GM23338 (cell line): ENCODE results near the gene ELMOD3. TPM values are rescaled to one million over a fixed set of nuclear protein-coding genes. Genes with fewer than 3 reads are reported as not detected.

Experiments used
- ATAC-seq: fragments of 200-7000 bp; cut with Tn5 transposase; 3 replicates; pipeline ENCODE4 v1.9.1; 2020
- DNase-seq: peaks from one replicate; pipeline ENCODE4 v3.0.0-alpha.2; 2015; ENCODE audit warnings: low spot score
- H2AFZ ChIP-seq: fragments of 200-600 bp; sonication (generic); 2 replicates; pipeline ENCODE4 v1.8.0; 2016; ENCODE audit warnings: antibody characterized with exemption, mild to moderate bottlenecking, moderate library complexity
- H3F3A ChIP-seq: fragments of 200-600 bp; sonication (generic); replicated peaks from 2 replicates; pipeline ENCODE4 v1.8.0; 2017; ENCODE audit warnings: antibody characterized with exemption, mixed run types, low read depth
- H3K27ac ChIP-seq: fragments of 200-600 bp; sonication (generic); 2 replicates; pipeline ENCODE4 v1.6.1; 2016; ENCODE audit warnings: low read depth
- H3K27me3 ChIP-seq: fragments of 200-600 bp; sonication (generic); 2 replicates; pipeline ENCODE4 v1.8.0; 2016; ENCODE audit warnings: mild to moderate bottlenecking, mixed run types, moderate library complexity; ENCODE audit not compliant: insufficient read depth
- H3K36me3 ChIP-seq: fragments of 200-600 bp; sonication (generic); 2 replicates; pipeline ENCODE4 v1.8.0; 2016; ENCODE audit warnings: mild to moderate bottlenecking; ENCODE audit not compliant: insufficient read depth
- H3K4me1 ChIP-seq: fragments of 200-600 bp; sonication (generic); 2 replicates; pipeline ENCODE4 v1.8.0; 2016; ENCODE audit warnings: mild to moderate bottlenecking, moderate library complexity; ENCODE audit not compliant: insufficient read depth
- H3K4me2 ChIP-seq: fragments of 200-600 bp; sonication (generic); 2 replicates; pipeline ENCODE4 v1.7.1; 2017; ENCODE audit warnings: mixed run types
- H3K4me3 ChIP-seq: fragments of 200-600 bp; sonication (generic); 2 replicates; pipeline ENCODE4 v1.6.1; 2016; ENCODE audit warnings: mixed run types
- H3K79me2 ChIP-seq: fragments of 200-600 bp; sonication (generic); replicated peaks from 2 replicates; pipeline ENCODE4 v1.8.0; 2017; ENCODE audit warnings: mild to moderate bottlenecking; ENCODE audit not compliant: insufficient read depth
- H3K9me2 ChIP-seq: fragments of 200-600 bp; sonication (generic); 2 replicates; pipeline ENCODE4 v1.8.0; 2017; ENCODE audit not compliant: insufficient read depth
- H4K20me1 ChIP-seq: fragments of 200-600 bp; sonication (generic); replicated peaks from 2 replicates; pipeline ENCODE4 v1.8.0; 2017; ENCODE audit warnings: mild to moderate bottlenecking; ENCODE audit not compliant: insufficient read depth
- H3K27ac Mint-ChIP-seq: 2 replicates; pipeline ENCODE4 v1.8.0; 2020; ENCODE audit warnings: inconsistent platforms, mild to moderate bottlenecking, moderate library complexity, mixed read lengths
- H3K27me3 Mint-ChIP-seq: 3 replicates; pipeline ENCODE4 v1.8.0; 2022; ENCODE audit warnings: low read depth, mild to moderate bottlenecking, moderate library complexity, mixed read lengths, inconsistent platforms; ENCODE audit not compliant: insufficient read depth, poor library complexity
- H3K36me3 Mint-ChIP-seq: 3 replicates; pipeline ENCODE4 v1.8.0; 2021; ENCODE audit warnings: low read depth, mild to moderate bottlenecking, inconsistent platforms, moderate library complexity, mixed read lengths
- H3K4me1 Mint-ChIP-seq: 3 replicates; pipeline ENCODE4 v1.8.0; 2020; ENCODE audit warnings: mild to moderate bottlenecking, inconsistent platforms, mixed read lengths
- H3K4me3 Mint-ChIP-seq: 3 replicates; pipeline ENCODE4 v1.8.0; 2021; ENCODE audit warnings: moderate library complexity, mild to moderate bottlenecking, inconsistent platforms, mixed read lengths
- H3K9me3 Mint-ChIP-seq: 3 replicates; pipeline ENCODE4 v1.8.0; 2020; ENCODE audit warnings: moderate library complexity, mild to moderate bottlenecking, inconsistent platforms, mixed read lengths
- CREB1 ChIP-seq: fragments of 250-450 bp; sonication (Bioruptor Pico); IDR thresholded peaks from 2 replicates; pipeline ENCODE4 v1.5.0; 2020; ENCODE audit warnings: low read depth, mild to moderate bottlenecking, moderate library complexity
- JUNB ChIP-seq: IDR thresholded peaks from one replicate; pipeline ENCODE4 v1.6.1; 2016; ENCODE audit warnings: antibody characterized with exemption; ENCODE audit not compliant: unreplicated experiment
- POLR2AphosphoS5 ChIP-seq: IDR thresholded peaks from 2 replicates; pipeline ENCODE4 v1.6.1; 2016; ENCODE audit warnings: antibody characterized with exemption, low read depth
- STAT1 ChIP-seq: IDR thresholded peaks from one replicate; pipeline ENCODE4 v1.6.1; 2016; ENCODE audit warnings: antibody characterized with exemption; ENCODE audit not compliant: unreplicated experiment
- polyA plus RNA-seq: library from polyadenylated mRNA; unstranded; fragments of >200 nt; fragmentation: Nextera tagmentation; extraction: Ambion mirVana; gene quantifications from 2 replicates; pipeline ENCODE4 v1.2.1, GENCODE V29; 2016
- total RNA-seq: library from RNA; depleted of rRNA; stranded (reverse); fragments of >200 nt; shearing (Covaris generic); gene quantifications from 2 replicates; pipeline ENCODE4 v1.2.3, GENCODE V29; 2014
- TF ChIP-seq, protein P1 (sequence below): fragments of 250-450 bp; sonication (Bioruptor Pico); IDR thresholded peaks from 2 replicates; pipeline ENCODE4 v1.5.0; 2020; ENCODE audit warnings: mild to moderate bottlenecking, moderate library complexity
- TF ChIP-seq, protein P2 (sequence below): IDR thresholded peaks from one replicate; pipeline ENCODE4 v1.6.1; 2018; ENCODE audit warnings: antibody characterized with exemption; ENCODE audit not compliant: unreplicated experiment
- TF ChIP-seq, protein P3 (sequence below): IDR thresholded peaks from 2 replicates; pipeline ENCODE4 v1.6.1; 2016; ENCODE audit warnings: antibody characterized with exemption

The ELMOD3 gene
- total and polyA plus RNA-seq, 2 experiments from 2014 or later: 8.6 to 8.9 TPM

DNA sequence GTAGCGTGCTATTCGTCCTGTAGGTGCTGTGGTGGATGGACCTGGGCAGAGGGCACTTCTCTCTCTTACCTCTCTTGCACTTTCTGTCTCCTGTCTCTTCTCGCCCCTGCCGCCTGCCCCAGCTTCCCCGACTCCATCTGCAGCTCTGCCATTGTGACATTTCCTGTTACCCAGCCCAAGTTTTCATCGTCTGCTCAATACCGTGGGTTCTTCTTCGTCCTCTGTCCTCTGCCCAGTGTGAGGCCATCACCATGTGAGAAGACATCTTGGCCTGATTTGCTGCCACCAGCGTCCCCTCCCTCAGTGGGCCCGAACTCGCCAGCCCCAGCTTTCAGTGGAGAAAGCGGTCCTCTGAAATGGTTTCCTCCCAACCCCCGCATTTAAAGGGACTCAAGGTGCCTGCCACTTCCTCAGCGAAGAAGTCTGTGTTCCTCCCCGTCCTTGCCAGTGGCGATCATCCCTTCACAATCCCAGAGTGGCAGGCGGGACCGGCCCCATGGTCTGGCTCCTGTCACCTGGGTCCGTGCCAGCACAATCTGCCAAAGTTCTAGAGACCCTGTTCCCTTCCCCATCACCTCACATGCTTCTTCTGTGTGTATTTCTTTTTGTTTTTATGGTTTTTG is 44.8 kb upstream of the ELMOD3 start:
- no peaks in the 10 kb centered on the region for H3K27me3 ChIP-seq
- peak overlapping the region; percentile 73 for H3K27ac ChIP-seq
- H3K9me2 ChIP-seq: no peaks in the 10 kb centered on the region
- Mint-ChIP-seq H3K27me3 (peaks cover 18% of the 10 kb centered on the region), H3K36me3 (peaks cover 56% of the 10 kb centered on the region), H3K27ac (no peak overlapping the region), H3K4me1 (peaks cover 32% of the 10 kb centered on the region), H3K4me3 (no peak overlapping the region; the same call in 2 of the 3 replicates), H3K9me3 (no peaks in the 10 kb centered on the region)
- DNase-seq (no peak), ATAC-seq (no peak)
- peaks cover 5% of the 10 kb centered on the region; the same call in 1 of the 2 replicates for H3K36me3 ChIP-seq
- H3F3A ChIP-seq: peaks cover 14% of the 10 kb centered on the region
- peaks cover 21% of the 10 kb centered on the region for H3K4me1 ChIP-seq
- no peak overlapping the region for H3K4me3 ChIP-seq
- H3K4me2 ChIP-seq: no peak overlapping the region
- TF ChIP-seq, protein P1, sequence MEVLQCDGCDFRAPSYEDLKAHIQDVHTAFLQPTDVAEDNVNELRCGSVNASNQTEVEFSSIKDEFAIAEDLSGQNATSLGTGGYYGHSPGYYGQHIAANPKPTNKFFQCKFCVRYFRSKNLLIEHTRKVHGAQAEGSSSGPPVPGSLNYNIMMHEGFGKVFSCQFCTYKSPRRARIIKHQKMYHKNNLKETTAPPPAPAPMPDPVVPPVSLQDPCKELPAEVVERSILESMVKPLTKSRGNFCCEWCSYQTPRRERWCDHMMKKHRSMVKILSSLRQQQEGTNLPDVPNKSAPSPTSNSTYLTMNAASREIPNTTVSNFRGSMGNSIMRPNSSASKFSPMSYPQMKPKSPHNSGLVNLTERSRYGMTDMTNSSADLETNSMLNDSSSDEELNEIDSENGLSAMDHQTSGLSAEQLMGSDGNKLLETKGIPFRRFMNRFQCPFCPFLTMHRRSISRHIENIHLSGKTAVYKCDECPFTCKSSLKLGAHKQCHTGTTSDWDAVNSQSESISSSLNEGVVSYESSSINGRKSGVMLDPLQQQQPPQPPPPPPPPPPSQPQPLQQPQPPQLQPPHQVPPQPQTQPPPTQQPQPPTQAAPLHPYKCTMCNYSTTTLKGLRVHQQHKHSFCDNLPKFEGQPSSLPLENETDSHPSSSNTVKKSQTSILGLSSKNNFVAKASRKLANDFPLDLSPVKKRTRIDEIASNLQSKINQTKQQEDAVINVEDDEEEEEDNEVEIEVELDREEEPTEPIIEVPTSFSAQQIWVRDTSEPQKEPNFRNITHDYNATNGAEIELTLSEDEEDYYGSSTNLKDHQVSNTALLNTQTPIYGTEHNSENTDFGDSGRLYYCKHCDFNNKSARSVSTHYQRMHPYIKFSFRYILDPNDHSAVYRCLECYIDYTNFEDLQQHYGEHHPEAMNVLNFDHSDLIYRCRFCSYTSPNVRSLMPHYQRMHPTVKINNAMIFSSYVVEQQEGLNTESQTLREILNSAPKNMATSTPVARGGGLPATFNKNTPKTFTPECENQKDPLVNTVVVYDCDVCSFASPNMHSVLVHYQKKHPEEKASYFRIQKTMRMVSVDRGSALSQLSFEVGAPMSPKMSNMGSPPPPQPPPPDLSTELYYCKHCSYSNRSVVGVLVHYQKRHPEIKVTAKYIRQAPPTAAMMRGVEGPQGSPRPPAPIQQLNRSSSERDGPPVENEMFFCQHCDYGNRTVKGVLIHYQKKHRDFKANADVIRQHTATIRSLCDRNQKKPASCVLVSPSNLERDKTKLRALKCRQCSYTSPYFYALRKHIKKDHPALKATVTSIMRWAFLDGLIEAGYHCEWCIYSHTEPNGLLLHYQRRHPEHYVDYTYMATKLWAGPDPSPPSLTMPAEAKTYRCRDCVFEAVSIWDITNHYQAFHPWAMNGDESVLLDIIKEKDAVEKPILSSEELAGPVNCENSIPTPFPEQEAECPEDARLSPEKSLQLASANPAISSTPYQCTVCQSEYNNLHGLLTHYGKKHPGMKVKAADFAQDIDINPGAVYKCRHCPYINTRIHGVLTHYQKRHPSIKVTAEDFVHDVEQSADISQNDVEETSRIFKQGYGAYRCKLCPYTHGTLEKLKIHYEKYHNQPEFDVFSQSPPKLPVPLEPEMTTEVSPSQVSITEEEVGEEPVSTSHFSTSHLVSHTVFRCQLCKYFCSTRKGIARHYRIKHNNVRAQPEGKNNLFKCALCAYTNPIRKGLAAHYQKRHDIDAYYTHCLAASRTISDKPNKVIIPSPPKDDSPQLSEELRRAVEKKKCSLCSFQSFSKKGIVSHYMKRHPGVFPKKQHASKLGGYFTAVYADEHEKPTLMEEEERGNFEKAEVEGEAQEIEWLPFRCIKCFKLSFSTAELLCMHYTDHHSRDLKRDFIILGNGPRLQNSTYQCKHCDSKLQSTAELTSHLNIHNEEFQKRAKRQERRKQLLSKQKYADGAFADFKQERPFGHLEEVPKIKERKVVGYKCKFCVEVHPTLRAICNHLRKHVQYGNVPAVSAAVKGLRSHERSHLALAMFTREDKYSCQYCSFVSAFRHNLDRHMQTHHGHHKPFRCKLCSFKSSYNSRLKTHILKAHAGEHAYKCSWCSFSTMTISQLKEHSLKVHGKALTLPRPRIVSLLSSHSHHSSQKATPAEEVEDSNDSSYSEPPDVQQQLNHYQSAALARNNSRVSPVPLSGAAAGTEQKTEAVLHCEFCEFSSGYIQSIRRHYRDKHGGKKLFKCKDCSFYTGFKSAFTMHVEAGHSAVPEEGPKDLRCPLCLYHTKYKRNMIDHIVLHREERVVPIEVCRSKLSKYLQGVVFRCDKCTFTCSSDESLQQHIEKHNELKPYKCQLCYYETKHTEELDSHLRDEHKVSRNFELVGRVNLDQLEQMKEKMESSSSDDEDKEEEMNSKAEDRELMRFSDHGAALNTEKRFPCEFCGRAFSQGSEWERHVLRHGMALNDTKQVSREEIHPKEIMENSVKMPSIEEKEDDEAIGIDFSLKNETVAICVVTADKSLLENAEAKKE: no peak
- TF ChIP-seq STAT1: no peak
- TF ChIP-seq, protein P2, sequence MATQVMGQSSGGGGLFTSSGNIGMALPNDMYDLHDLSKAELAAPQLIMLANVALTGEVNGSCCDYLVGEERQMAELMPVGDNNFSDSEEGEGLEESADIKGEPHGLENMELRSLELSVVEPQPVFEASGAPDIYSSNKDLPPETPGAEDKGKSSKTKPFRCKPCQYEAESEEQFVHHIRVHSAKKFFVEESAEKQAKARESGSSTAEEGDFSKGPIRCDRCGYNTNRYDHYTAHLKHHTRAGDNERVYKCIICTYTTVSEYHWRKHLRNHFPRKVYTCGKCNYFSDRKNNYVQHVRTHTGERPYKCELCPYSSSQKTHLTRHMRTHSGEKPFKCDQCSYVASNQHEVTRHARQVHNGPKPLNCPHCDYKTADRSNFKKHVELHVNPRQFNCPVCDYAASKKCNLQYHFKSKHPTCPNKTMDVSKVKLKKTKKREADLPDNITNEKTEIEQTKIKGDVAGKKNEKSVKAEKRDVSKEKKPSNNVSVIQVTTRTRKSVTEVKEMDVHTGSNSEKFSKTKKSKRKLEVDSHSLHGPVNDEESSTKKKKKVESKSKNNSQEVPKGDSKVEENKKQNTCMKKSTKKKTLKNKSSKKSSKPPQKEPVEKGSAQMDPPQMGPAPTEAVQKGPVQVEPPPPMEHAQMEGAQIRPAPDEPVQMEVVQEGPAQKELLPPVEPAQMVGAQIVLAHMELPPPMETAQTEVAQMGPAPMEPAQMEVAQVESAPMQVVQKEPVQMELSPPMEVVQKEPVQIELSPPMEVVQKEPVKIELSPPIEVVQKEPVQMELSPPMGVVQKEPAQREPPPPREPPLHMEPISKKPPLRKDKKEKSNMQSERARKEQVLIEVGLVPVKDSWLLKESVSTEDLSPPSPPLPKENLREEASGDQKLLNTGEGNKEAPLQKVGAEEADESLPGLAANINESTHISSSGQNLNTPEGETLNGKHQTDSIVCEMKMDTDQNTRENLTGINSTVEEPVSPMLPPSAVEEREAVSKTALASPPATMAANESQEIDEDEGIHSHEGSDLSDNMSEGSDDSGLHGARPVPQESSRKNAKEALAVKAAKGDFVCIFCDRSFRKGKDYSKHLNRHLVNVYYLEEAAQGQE: no peak
- TF ChIP-seq, protein P3, sequence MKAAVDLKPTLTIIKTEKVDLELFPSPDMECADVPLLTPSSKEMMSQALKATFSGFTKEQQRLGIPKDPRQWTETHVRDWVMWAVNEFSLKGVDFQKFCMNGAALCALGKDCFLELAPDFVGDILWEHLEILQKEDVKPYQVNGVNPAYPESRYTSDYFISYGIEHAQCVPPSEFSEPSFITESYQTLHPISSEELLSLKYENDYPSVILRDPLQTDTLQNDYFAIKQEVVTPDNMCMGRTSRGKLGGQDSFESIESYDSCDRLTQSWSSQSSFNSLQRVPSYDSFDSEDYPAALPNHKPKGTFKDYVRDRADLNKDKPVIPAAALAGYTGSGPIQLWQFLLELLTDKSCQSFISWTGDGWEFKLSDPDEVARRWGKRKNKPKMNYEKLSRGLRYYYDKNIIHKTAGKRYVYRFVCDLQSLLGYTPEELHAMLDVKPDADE: no peak
- no peak for TF ChIP-seq CREB1 (CRISPR knock-in tag)
- TF ChIP-seq POLR2AphosphoS5: no peak
- no peak for TF ChIP-seq JUNB
- no peaks in the 10 kb centered on the region for H3K79me2 ChIP-seq
- H2AFZ ChIP-seq: no peak overlapping the region
- peaks cover 9% of the 10 kb centered on the region for H4K20me1 ChIP-seq
